H1 (cell line): ENCODE measurements around the gene NIT2. TPM values are rescaled to one million over a fixed set of nuclear protein-coding genes. Genes with fewer than 3 reads are reported as not detected.

Experiments
- BCL11A ChIP-seq, 2 experiments: IDR thresholded peaks; one replicate each; pipeline ENCODE4 v1.6.1; 2011; ENCODE audit warnings: low read depth in 2 of 2, low read length in 2 of 2, mild to moderate bottlenecking in 2 of 2
- CHD7 ChIP-seq: fragments of 300-600 bp; sonication (generic); IDR thresholded peaks from 2 replicates; pipeline ENCODE4 v1.7.1; 2012; ENCODE audit warnings: low read length, moderate library complexity, mild to moderate bottlenecking, inconsistent platforms; ENCODE audit not compliant: insufficient replicate concordance
- polyA plus RNA-seq, 7 experiments: library from polyadenylated mRNA; depleted of rRNA in 3 of 7; stranded (reverse) in 5 of 7; unstranded in 2 of 7; fragments of >200 nt in 5 of 7; fragments of 200-250 nt in 2 of 7; gene quantifications; 1 replicate in 5 of 7; 2 replicates in 1 of 7; 4 replicates in 1 of 7; pipeline versions ENCODE4 v1.2.1 to v1.2.3, GENCODE V29; 2011 to 2013; ENCODE audit warnings: missing spikeins in 2 of 7, mixed read lengths in 2 of 7
- total RNA-seq: library from RNA; stranded (reverse); fragmentation: NEBNext Ultra II Directional; extraction: Animal tissue kit (Norgen Biotek cat#: 25700); gene quantifications from 2 replicates; pipeline ENCODE4 v1.2.1, GENCODE V29; 2021

NIT2 gene
- total and polyA plus RNA-seq, 2 of the 8 experiments (the other 6 are each of a cell fraction or from before 2014, with no cell fraction given) = 15.2 to 25.3 TPM

- TF ChIP-seq CHD7 (no peak), BCL11A (IDR thresholded peaks at IDR 0.05; ENCODE audit: low read depth in 2 of 2, low read length in 2 of 2) (no peak)
- TF ChIP-seq, all 59 proteins: peak for 0
These were observed 24.1 kb upstream of the NIT2 start (continued) for GRCh38 chr3:100310355-100310965.
